Cardiac muscle cell (in vitro differentiated cells and primary cell): Measurements from ENCODE around the gene TMEM213. TPM values are rescaled to one million over a fixed set of nuclear protein-coding genes. Genes with fewer than 3 reads are reported as not detected.

ENCODE experiments used
- DNase-seq, 2 donors: peaks; one replicate each; pipeline versions ENCODE4 v3.0.0 to v3.0.0-alpha.2; 2010 to 2017; ENCODE audit warnings: low read depth in 1 of 2, low spot score in 1 of 2
- H3K27ac ChIP-seq: fragments of 200-600 bp; sonication (generic); 2 replicates; pipeline ENCODE4 v1.5.1; 2016
- H3K27me3 ChIP-seq: fragments of 200-600 bp; sonication (generic); 2 replicates; pipeline ENCODE4 v1.6.0; 2016; ENCODE audit warnings: control low read depth
- H3K36me3 ChIP-seq: fragments of 200-600 bp; sonication (generic); 2 replicates; pipeline ENCODE4 v1.5.1; 2016; ENCODE audit warnings: control low read depth
- H3K4me1 ChIP-seq: fragments of 200-600 bp; sonication (generic); 2 replicates; pipeline ENCODE4 v1.8.1; 2017; ENCODE audit warnings: low read depth, mild to moderate bottlenecking, mixed run types
- H3K4me3 ChIP-seq: fragments of 200-600 bp; sonication (generic); 2 replicates; pipeline ENCODE4 v1.5.1; 2016; ENCODE audit warnings: mild to moderate bottlenecking
- H3K9me3 ChIP-seq: fragments of 200-600 bp; sonication (generic); 2 replicates; pipeline ENCODE4 v1.5.1; 2017; ENCODE audit warnings: low read depth, mild to moderate bottlenecking, control low read depth
- polyA plus RNA-seq: library from polyadenylated mRNA; unstranded; fragments of >200 nt; fragmentation: Nextera tagmentation; extraction: Ambion mirVana; gene quantifications from 2 replicates; pipeline ENCODE4 v1.2.1, GENCODE V29; 2016
- total RNA-seq: library from RNA; depleted of rRNA; stranded (reverse); fragments of >200 nt; gene quantifications from 2 replicates; pipeline ENCODE4 v1.2.3, GENCODE V29; 2016
- TF ChIP-seq, protein P1 (sequence below): IDR thresholded peaks from 2 replicates; pipeline ENCODE4 v1.5.1; 2012; ENCODE audit warnings: low read depth, mild to moderate bottlenecking, low read length

TMEM213 gene
- total and polyA plus RNA-seq, 2 experiments from 2014 or later = not detected

DNA sequence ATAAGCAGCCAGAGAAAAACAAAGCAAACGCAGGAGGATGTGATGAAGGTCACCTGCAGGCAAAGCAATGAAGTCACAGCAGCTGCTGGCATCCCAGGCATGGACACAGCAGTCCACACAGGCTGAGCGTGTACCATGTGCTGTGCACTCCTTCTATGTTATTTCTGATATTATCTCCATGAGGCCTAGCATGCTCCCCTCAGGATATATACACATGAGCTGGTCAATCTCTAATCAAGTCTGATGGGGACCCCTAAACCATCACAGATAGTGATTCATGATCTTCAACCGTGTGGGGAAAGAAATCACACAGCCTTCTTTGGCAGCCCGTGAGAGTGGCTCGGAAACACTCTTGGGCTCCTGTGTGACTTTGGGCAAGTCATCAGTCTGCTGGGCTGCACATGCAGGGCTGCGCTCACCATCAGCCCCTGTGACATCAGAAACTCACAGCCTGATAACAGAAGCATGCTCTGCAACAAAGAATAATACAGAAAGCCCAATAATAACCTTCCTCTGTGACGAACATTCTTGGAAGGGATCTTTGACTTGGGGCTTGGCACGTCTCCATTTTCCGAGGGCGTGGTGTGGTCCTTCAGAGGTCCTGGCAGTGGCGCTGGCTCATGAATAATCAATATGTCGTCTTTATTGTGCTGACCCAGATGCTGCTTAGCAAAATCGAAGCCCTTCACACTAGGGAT lies 83.2 kb downstream of the TMEM213 start:
- TF ChIP-seq, protein P1, sequence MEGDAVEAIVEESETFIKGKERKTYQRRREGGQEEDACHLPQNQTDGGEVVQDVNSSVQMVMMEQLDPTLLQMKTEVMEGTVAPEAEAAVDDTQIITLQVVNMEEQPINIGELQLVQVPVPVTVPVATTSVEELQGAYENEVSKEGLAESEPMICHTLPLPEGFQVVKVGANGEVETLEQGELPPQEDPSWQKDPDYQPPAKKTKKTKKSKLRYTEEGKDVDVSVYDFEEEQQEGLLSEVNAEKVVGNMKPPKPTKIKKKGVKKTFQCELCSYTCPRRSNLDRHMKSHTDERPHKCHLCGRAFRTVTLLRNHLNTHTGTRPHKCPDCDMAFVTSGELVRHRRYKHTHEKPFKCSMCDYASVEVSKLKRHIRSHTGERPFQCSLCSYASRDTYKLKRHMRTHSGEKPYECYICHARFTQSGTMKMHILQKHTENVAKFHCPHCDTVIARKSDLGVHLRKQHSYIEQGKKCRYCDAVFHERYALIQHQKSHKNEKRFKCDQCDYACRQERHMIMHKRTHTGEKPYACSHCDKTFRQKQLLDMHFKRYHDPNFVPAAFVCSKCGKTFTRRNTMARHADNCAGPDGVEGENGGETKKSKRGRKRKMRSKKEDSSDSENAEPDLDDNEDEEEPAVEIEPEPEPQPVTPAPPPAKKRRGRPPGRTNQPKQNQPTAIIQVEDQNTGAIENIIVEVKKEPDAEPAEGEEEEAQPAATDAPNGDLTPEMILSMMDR = no peak
- no peak overlapping the region for H3K4me3 ChIP-seq
- DNase-seq = peak in 1 of 2 donors; percentile 52

DNA sequence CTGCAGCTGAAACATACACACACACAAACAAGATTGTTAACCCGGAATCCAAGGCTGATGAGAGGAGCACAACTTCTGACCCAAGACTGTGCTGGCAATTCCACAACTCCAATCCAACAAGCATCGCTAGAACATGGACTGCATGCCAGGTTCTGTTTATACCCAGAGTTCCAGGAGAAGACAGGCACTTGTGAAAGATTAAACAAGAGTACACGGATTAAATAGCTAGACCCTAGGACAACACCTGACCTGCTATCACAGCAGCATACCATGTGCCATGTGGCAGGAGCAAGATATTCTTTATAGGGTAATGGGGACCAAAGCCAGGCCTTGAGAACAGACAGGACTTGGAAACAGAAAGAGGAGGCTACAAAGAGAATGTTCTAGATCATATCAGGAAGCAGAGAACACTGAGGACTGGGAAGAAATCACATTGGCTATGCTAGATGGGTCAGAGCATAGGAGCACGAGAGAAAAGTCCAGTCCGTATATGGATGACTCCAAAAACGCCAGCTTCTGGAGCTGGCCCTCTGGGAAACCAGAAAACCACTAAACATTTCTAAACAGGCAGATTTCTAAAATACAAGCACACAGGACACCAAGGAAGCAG lies 83.9 kb downstream of the TMEM213 start:
- H3K27me3 ChIP-seq = no peaks in the 10 kb centered on the region
- no peak for DNase-seq
- TF ChIP-seq, protein P1 = no peak
- no peak overlapping the region for H3K27ac ChIP-seq
- H3K9me3 ChIP-seq = no peaks in the 10 kb centered on the region
- peaks cover 9% of the 10 kb centered on the region for H3K4me1 ChIP-seq
- H3K36me3 ChIP-seq = peaks cover 4% of the 10 kb centered on the region
- H3K4me3 ChIP-seq = no peak overlapping the region

More for the DNA sequence above, 83.2 kb downstream of the TMEM213 start:
- Histone ChIP-seq H3K27ac (no peak overlapping the region), H3K9me3 (no peaks in the 10 kb centered on the region), H3K36me3 (peaks cover 4% of the 10 kb centered on the region), H3K27me3 (no peaks in the 10 kb centered on the region), H3K4me1 (peaks cover 9% of the 10 kb centered on the region)

DNA sequence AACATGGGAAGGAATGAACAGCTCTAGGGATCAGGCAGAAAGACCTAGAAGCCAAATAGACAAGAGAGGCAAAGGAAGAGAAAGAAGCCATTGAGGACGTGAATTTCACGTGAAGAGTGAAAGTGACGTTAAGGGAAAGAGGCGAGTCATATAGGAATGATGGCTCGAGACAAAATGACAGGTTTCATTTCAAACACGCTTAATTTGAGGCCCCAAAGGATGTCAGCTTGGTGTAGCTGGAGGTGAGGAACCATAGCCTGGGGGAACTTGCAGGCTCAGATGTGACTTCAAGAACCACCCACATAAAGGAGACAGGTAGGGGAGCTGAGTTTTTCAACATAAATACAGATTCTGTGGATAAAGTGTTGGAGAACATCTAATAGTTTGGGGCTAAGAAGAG lies 84.5 kb downstream of the TMEM213 start:
- Histone ChIP-seq H3K4me1 (peaks cover 9% of the 10 kb centered on the region), H3K9me3 (no peaks in the 10 kb centered on the region), H3K4me3 (no peak overlapping the region), H3K27ac (no peak overlapping the region), H3K36me3 (peaks cover 4% of the 10 kb centered on the region), H3K27me3 (no peaks in the 10 kb centered on the region)
- TF ChIP-seq, protein P1 = no peak
- no peak for DNase-seq

DNA sequence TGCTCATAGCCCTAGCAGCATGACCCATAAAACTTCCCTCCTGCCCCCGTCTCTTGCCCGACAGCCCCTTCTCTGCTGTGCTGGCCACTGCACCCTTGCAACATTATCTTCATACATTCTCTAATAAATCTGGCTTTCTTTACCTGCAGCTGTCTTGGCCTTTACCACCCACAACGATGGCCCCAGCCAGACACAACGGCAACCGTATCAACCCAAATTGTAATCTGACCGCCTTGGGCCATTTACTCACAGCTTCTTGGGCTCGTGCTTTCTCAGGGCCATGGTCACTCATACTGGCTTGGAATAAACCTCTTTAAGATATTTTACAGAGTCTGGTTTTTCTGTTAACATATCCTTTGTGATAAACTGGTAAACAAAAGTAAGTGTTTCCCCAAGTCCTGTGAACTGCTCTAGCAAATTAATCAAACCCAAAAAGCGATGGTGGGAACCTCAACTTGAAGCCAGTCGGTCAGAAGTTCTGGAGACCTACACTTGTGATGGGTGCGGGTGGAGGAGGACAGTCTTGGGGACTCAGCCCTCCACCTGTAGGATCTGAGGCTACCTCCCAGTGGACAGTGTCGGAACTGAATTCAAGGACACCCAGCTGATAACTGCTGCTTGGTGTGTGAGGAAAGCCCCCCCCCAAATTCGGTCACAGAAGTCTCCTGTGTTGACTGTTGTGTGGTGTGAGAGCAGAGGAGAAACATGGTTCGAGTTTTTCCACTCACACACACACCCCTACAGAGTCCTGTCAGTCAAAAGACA lies 87.8 kb downstream of the TMEM213 start:
- H3K27me3 ChIP-seq = no peaks in the 10 kb centered on the region
- TF ChIP-seq, protein P1 = no peak
- no peaks in the 10 kb centered on the region for H3K36me3 ChIP-seq
- no peaks in the 10 kb centered on the region for H3K9me3 ChIP-seq
- no peak for DNase-seq
- no peak overlapping the region for H3K27ac ChIP-seq
- no peak overlapping the region for H3K4me3 ChIP-seq
- no peaks in the 10 kb centered on the region for H3K4me1 ChIP-seq

DNA sequence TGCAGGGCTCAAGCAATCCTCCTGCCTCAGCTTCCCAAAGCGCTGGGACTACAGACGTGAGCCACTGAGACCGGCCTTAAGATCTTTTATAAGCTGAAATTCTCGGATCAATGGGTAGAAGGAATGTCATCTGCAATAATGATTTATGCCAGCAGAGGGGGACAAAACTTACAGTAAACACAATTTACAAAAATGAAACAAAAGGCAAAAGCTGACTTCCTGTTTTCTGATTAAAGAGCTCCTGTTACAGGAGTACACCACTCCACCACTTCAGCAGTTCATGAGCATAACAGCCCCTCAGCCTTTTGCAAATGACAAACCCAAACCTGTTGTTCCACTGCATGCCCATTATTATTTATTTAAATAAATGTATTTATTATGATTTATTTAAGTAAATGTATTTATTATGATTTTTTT lies 88.7 kb downstream of the TMEM213 start:
- Histone ChIP-seq H3K27ac (no peak overlapping the region), H3K36me3 (no peaks in the 10 kb centered on the region), H3K4me3 (no peak overlapping the region), H3K4me1 (peaks cover 4% of the 10 kb centered on the region), H3K27me3 (no peaks in the 10 kb centered on the region), H3K9me3 (no peaks in the 10 kb centered on the region)
- peak; percentile 48 to 81 for DNase-seq
- TF ChIP-seq, protein P1 = peak; percentile 60
